Measurements from ENCODE around the gene ZNF32. TPM values are rescaled to one million over a fixed set of nuclear protein-coding genes. Genes with fewer than 3 reads are reported as not detected.

The ZNF32 gene
- total and polyA plus RNA-seq, 2 donors (not counting 3 experiments of a cell fraction or from before 2014, with no cell fraction given), result 12.5 to 14.4 TPM

DNA sequence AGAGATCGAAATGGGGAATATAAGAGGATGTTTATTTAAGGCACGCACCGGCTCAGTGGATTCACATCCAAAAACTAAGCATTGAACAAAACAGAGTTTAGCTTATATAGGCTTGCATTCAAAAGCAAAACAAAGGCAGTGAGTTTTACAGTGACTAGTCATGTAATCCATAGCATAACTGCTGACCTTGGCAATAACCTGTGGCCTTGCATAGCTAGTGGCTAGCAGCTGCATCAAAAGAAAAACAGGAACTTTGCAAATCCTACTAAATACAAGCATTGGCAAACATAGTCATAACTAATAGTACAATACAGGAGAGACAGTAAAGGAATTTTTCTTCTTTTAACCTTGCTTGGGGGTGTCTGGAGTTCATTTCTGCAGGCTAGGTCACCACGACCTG is 52.1 kb downstream of the ZNF32 start:
- Histone ChIP-seq H3K9ac (replicated peaks; ENCODE audit: extremely low read depth, insufficient read depth, low read length) (no peak overlapping the region), H3K9me3 (replicated peaks; ENCODE audit: control insufficient read depth, insufficient read depth, low read length) (no peaks in the 10 kb centered on the region), H3K4me1 (ENCODE audit: control insufficient read depth, extremely low read depth, insufficient read depth, low read length) (no peaks in the 10 kb centered on the region), H4K20me1 (replicated peaks; ENCODE audit: control insufficient read depth, extremely low read depth, insufficient read depth, low read length) (no peaks in the 10 kb centered on the region), H2AFZ (ENCODE audit: low read depth, low read length) (no peak overlapping the region), H3K9me1 (replicated peaks; ENCODE audit: control insufficient read depth, extremely low read depth, insufficient read depth, low read length) (no peaks in the 10 kb centered on the region), H3K36me3 (ENCODE audit: control insufficient read depth in 2 of 2, extremely low read depth in 1 of 2, insufficient read depth in 2 of 2, low read length in 2 of 2) (no peaks in the 10 kb centered on the region), H3K27me3 (ENCODE audit: control insufficient read depth in 2 of 2, insufficient read depth in 2 of 2, low read length in 2 of 2) (no peaks in the 10 kb centered on the region), H3K79me2 (ENCODE audit: control insufficient read depth, insufficient read depth, low read length) (no peaks in the 10 kb centered on the region), H3K27ac (ENCODE audit: insufficient read depth, low read depth, low read length) (no peak overlapping the region), H3K4me3 (replicated peaks in 1 of 3; ENCODE audit: insufficient read depth in 1 of 3, low read depth in 1 of 3, low read length in 3 of 3) (no peak overlapping the region), H3K4me2 (ENCODE audit: insufficient read depth, low read length) (no peak overlapping the region)
- intact Hi-C loops (cut with micrococcal nuclease) (no loop called here), dilution Hi-C loops (cut with MboI; ENCODE audit: extremely low pct_ligation_motif_present, low sequenced_read_pairs) (no loop called here)
- FAIRE-seq, result no peak
- TF ChIP-seq EZH2 (IDR thresholded peaks at IDR 0.05; ENCODE audit: borderline replicate concordance, low read depth, low read length, severe bottlenecking) (no peak), POLR2AphosphoS5 (IDR thresholded peaks at IDR 0.05; ENCODE audit: insufficient read depth, low read depth, low read length) (no peak), FOS (IDR thresholded peaks at IDR 0.05; ENCODE audit: borderline replicate concordance, insufficient read depth, low read length) (no peak), POLR2A (IDR thresholded peaks at IDR 0.05; ENCODE audit: low read depth, low read length) (no peak), GATA2 (IDR thresholded peaks at IDR 0.05; ENCODE audit: insufficient read depth, insufficient read length, low read depth, low read length) (no peak), MYC (IDR thresholded peaks at IDR 0.05; ENCODE audit: low read depth, low read length) (no peak), JUN (IDR thresholded peaks at IDR 0.05; ENCODE audit: borderline replicate concordance, insufficient read depth, insufficient read length, low read depth) (no peak)
- TF ChIP-seq, protein P1, sequence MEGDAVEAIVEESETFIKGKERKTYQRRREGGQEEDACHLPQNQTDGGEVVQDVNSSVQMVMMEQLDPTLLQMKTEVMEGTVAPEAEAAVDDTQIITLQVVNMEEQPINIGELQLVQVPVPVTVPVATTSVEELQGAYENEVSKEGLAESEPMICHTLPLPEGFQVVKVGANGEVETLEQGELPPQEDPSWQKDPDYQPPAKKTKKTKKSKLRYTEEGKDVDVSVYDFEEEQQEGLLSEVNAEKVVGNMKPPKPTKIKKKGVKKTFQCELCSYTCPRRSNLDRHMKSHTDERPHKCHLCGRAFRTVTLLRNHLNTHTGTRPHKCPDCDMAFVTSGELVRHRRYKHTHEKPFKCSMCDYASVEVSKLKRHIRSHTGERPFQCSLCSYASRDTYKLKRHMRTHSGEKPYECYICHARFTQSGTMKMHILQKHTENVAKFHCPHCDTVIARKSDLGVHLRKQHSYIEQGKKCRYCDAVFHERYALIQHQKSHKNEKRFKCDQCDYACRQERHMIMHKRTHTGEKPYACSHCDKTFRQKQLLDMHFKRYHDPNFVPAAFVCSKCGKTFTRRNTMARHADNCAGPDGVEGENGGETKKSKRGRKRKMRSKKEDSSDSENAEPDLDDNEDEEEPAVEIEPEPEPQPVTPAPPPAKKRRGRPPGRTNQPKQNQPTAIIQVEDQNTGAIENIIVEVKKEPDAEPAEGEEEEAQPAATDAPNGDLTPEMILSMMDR (IDR thresholded peaks at IDR 0.05; ENCODE audit: extremely low read depth in 1 of 2, insufficient read depth in 1 of 2, low read depth in 1 of 2, low read length in 2 of 2), result no peak
- TF ChIP-seq, protein P2, sequence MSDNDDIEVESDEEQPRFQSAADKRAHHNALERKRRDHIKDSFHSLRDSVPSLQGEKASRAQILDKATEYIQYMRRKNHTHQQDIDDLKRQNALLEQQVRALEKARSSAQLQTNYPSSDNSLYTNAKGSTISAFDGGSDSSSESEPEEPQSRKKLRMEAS (IDR thresholded peaks at IDR 0.05; ENCODE audit: insufficient read depth, insufficient read length), result no peak
- DNase-seq (ENCODE audit: low read depth, low spot score), result no peak
- ChIA-PET CTCF (no interaction called here), POLR2A (no interaction called here)
- BruUV-seq (replicated peaks), result no TSS peak
